Fibroblast of the aortic adventitia (primary cell): Measurements from ENCODE around the gene CAND2. TPM values are rescaled to one million over a fixed set of nuclear protein-coding genes. Genes with fewer than 3 reads are reported as not detected.
A peak's percentile ranks its signal among the peaks of the same experiment; 100 is the strongest.
"Not testable (repeated sequence)": the region's sequence is repeated elsewhere in the genome, so short reads cannot be mapped to it uniquely, and the experiment has no call there.

Experiments used
- DNase-seq: peaks from one replicate; pipeline ENCODE4 v3.0.0-alpha.2; 2010; ENCODE audit warnings: low read depth
- H3K4me3 ChIP-seq: 2 replicates; pipeline ENCODE4 v1.5.1; 2011; ENCODE audit warnings: low read depth, mild to moderate bottlenecking, control low read depth, low read length, moderate library complexity
- small RNA-seq: library from RNA; depleted of rRNA; stranded (forward); fragments of <200 nt; gene quantifications from one replicate; pipeline ENCODE3, GENCODE V24; 2012
- total RNA-seq: library from RNA; depleted of rRNA; stranded (reverse); fragments of >200 nt; gene quantifications from 2 replicates; pipeline ENCODE4 v1.2.3, GENCODE V29; 2012; ENCODE audit warnings: low replicate concordance
- TF ChIP-seq, protein P1 (sequence below): IDR thresholded peaks from 2 replicates; pipeline ENCODE4 v1.5.1; 2011; ENCODE audit warnings: mild to moderate bottlenecking, low read length, control low read depth, inconsistent platforms; ENCODE audit not compliant: insufficient read depth

CAND2 gene
- total RNA-seq, 1 donor, result 6.1 TPM

DNA sequence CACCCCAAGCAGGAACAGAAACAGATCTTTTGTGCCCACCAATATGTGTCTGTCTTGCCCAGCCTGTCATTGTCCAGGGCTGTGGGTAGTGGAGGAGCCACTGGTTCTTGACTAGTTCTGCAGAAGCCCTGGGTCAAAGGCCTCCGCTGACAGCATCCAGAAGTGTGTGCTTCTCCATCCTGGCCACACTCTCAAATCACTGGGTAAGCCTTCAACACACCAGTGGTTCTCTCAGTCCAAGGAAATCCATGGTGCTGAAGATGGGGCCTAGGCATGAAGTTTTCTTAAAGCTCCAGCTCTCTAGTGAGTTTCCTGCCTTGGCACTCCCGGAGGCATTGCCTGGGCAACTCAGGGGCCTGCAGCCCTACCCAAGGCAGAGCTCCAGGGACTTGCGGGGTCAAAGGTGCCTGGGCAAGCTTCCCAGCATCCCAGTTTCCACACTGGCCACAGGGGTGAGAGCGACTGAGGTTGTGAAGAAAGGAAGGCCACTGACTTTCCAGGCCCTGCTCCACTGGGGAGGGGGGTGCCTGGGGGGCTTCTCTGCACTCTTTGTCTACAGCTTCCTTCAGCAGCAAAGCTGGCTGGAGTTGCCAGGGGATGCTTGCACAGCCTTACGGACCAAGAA, 82.8 kb downstream of the CAND2 start:
- DNase-seq, result no peak
- TF ChIP-seq, protein P1, sequence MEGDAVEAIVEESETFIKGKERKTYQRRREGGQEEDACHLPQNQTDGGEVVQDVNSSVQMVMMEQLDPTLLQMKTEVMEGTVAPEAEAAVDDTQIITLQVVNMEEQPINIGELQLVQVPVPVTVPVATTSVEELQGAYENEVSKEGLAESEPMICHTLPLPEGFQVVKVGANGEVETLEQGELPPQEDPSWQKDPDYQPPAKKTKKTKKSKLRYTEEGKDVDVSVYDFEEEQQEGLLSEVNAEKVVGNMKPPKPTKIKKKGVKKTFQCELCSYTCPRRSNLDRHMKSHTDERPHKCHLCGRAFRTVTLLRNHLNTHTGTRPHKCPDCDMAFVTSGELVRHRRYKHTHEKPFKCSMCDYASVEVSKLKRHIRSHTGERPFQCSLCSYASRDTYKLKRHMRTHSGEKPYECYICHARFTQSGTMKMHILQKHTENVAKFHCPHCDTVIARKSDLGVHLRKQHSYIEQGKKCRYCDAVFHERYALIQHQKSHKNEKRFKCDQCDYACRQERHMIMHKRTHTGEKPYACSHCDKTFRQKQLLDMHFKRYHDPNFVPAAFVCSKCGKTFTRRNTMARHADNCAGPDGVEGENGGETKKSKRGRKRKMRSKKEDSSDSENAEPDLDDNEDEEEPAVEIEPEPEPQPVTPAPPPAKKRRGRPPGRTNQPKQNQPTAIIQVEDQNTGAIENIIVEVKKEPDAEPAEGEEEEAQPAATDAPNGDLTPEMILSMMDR, result no peak
- no peak overlapping the region for H3K4me3 ChIP-seq

DNA sequence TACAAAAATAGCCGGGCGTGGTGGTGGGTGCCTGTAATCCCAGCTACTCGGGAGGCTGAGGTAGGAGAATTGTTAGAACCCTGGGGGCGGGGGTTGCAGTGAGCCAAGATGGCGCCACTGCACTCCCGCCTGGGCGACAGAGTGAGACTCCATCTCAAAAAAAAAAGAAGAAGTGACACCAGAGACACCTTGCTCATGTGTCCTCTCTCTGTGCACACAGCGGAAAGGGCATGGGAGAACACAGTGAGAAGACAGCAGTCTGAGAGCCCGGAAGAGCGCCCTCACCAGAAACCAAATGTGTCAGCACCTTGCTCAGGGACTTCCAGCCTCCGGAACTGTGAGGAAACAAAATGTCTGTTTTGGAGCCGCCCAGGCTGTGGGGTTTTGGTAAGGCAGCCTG, 85.4 kb downstream of the CAND2 start:
- DNase-seq, H3K4me3 ChIP-seq: not testable (repeated sequence)

DNA sequence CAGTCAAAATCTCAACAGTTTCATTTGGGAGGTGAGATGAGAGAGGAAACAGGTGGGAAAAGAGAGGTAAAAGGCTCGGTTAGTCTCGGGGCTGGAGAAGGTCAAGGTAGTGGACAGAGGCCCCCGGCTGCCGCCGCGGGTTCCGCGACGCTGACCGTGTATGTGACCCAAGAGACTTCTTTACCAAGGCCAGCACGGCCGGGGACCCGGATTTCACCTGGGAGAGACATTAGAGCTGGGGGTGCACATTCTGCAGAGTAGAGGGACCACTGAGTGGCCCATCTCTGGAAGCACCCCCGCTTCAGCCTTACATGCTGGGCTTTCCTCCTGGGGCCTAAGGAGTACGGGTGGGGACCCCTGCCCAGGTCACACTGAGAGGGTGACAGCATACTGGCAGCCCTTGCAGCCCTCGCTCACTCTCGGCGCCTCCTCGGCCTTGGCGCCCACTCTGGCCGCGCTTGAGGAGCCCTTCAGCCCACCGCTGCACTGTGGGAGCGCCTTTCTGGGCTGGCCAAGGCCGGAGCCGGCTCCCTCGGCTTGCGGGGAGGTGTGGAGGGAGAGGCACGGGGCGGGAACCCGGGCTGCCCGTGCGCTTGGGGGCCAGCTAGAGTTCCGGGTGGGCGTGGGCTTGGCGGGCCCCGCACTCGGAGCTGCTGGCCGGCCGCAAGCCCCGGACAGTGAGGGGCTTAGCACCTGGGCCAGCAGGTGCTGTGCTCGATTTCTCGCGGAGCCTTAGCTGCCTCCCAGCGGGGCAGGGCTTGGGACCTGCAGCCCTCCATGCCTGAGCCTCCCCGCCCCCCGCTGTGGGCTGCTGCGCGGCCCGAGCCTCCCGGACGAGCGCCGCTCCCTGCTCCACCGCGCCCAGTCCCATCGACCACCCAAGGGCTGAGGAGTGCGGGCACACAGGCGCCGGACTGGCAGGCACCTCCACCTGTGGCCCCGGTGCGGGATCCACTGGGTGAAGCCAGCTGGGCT, 86.1 kb downstream of the CAND2 start:
- H3K4me3 ChIP-seq, result no peak overlapping the region
- DNase-seq, result no peak
- TF ChIP-seq, protein P1, result no peak

DNA sequence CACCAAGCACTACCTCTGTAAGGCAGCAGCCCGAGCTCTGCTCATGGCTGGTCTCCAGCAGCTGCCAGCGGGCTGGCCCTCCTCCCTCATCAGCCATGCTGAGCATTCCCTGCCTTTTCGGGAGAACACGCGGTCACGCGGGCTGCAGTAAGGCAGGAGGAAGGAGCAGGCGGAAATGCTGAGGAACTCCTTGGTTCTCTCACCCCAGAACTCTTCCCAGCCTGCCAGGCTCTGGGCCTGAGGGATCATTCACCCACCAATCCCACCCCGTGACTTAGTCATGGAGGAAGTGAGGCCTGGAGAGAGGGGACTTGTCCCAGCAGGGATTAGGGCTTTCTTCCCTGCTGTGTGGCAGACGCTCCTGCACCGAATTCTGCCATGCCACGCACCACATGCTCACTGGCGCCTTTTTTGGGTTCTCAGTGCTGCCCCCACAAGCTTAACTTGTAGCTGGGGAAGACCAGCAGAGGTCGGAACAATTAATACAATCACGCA, 87.8 kb downstream of the CAND2 start:
- TF ChIP-seq, protein P1, result no peak
- no peak overlapping the region for H3K4me3 ChIP-seq
- DNase-seq, result peak; percentile 16

Small RNA genes lying within 50 kb of the gene (small RNA-seq; reads per million reads assigned to genes)
- gene AC034198.1, result not detected

Other genes starting within 250 kb of the CAND2 start
- 28.8 and 41.4 TPM in 2 replicates for gene MKRN2, start 239.6 kb upstream of the CAND2 start, total RNA-seq
- 37.5 and 78.0 TPM in 2 replicates for gene RAF1, start 132.6 kb upstream of the CAND2 start, total RNA-seq
- not detected in 2 replicates for gene TMEM40, start 37.4 kb upstream of the CAND2 start, total RNA-seq
- gene RPL32, start 44.9 kb downstream of the CAND2 start, total RNA-seq, result 213 and 1,353 TPM in 2 replicates